HCT116 (cell line): ENCODE measurements around the gene CPTP. TPM values are rescaled to one million over a fixed set of nuclear protein-coding genes. Genes with fewer than 3 reads are reported as not detected.

Source experiments
- ATAC-seq: fragments of 200-7000 bp; cut with Tn5 transposase; 2 replicates; pipeline ENCODE4 v1.9.1; 2020; ENCODE audit warnings: mild to moderate bottlenecking, moderate library complexity
- BruUV-seq: library from RNA; stranded (reverse); fragments of 400-500 nt; replicated peaks from 2 replicates; lab custom pipeline; 2021; lab: Mats Ljungman, UMichigan
- CTCF ChIA-PET: fragments of 300-600 bp; sonication (Branson Sonifier 250); formaldehyde crosslinking; loops from one replicate; lab custom pipeline; 2021; ENCODE audit warnings: antibody characterized with exemption; lab: Charles Lee
- POLR2A ChIA-PET: fragments of 300-600, 350-600 bp; sonication (Branson Sonifier 250); formaldehyde crosslinking; loops from one replicate; lab custom pipeline; 2021; ENCODE audit warnings: antibody characterized with exemption; lab: Charles Lee
- RAD21 ChIA-PET, 2 experiments: fragments of 300-600 bp; sonication (Branson Sonifier 250); formaldehyde crosslinking; loops; one replicate each; lab custom pipeline; 2023; ENCODE audit warnings: low total read pairs in 2 of 2; ENCODE audit not compliant: uncharacterized antibody in 2 of 2, unreplicated experiment in 2 of 2, low non-redundant PET in 1 of 2; lab: Charles Lee
- DNase-seq: peaks from one replicate; pipeline ENCODE4 v3.0.0-alpha.2; 2010; ENCODE audit warnings: low read depth, low spot score
- H2AFZ ChIP-seq: fragments of 200-600 bp; shearing (Covaris generic), sonication (generic); 2 replicates; pipeline ENCODE4 v1.6.1; 2017; ENCODE audit warnings: low read depth, mixed run types, mixed read lengths, antibody characterized with exemption, low read length; ENCODE audit not compliant: poor library complexity, severe bottlenecking
- H3K27ac ChIP-seq: 2 replicates; pipeline ENCODE4 v1.5.1; 2012; ENCODE audit warnings: low read depth, low read length
- H3K27me3 ChIP-seq: fragments of 200-600 bp; sonication (generic); 2 replicates; pipeline ENCODE4 v1.6.1; 2016; ENCODE audit warnings: mixed run types, low read length, mixed read lengths; ENCODE audit not compliant: insufficient read depth
- H3K36me3 ChIP-seq, 2 experiments: fragments of 200-500 bp in 1 of 2; fragments of 200-600 bp in 1 of 2; sonication (Bioruptor generic) in 1 of 2; sonication (generic) in 1 of 2; 2 replicates each; pipeline versions ENCODE4 v1.5.1 to v1.6.1; 2014 to 2016; ENCODE audit warnings: low read length in 2 of 2, inconsistent platforms in 1 of 2, mixed read lengths in 1 of 2, mixed run types in 1 of 2; ENCODE audit not compliant: insufficient read depth in 2 of 2, control insufficient read depth in 1 of 2
- H3K4me1 ChIP-seq, 2 experiments: fragments of 200-600 bp in 1 of 2; sonication (generic) in 1 of 2; 2 replicates each; pipeline versions ENCODE4 v1.5.1 to v1.6.1; 2012 to 2017; ENCODE audit warnings: low read length in 2 of 2, inconsistent platforms in 1 of 2, mild to moderate bottlenecking in 1 of 2, mixed read lengths in 1 of 2, mixed run types in 1 of 2, moderate library complexity in 1 of 2; ENCODE audit not compliant: insufficient read depth in 2 of 2, control insufficient read depth in 1 of 2
- H3K4me2 ChIP-seq: fragments of 200-600 bp; sonication (generic); 2 replicates; pipeline ENCODE4 v1.6.1; 2017; ENCODE audit warnings: mixed run types, low read length, mixed read lengths
- H3K4me3 ChIP-seq, 2 experiments: fragments of 200-600 bp in 1 of 2; sonication (generic) in 1 of 2; replicated peaks in 1 of 2; 2 replicates each; pipeline ENCODE4 v1.5.1; 2011 to 2016; ENCODE audit warnings: low read length in 2 of 2, control low read depth in 1 of 2, low read depth in 1 of 2, mild to moderate bottlenecking in 1 of 2, mixed read lengths in 1 of 2, mixed run types in 1 of 2
- H3K79me2 ChIP-seq: fragments of 200-600 bp; sonication (generic); 2 replicates; pipeline ENCODE4 v1.6.1; 2017; ENCODE audit warnings: mild to moderate bottlenecking, mixed run types, low read length, moderate library complexity, mixed read lengths; ENCODE audit not compliant: insufficient read depth
- H3K9ac ChIP-seq: fragments of 200-600 bp; sonication (generic); 2 replicates; pipeline ENCODE4 v1.6.1; 2016; ENCODE audit warnings: low read length, mixed read lengths
- H3K9me2 ChIP-seq: fragments of 200-600 bp; sonication (generic), shearing (Covaris generic); 2 replicates; pipeline ENCODE4 v1.6.1; 2017; ENCODE audit warnings: mixed run types, mild to moderate bottlenecking, moderate library complexity; ENCODE audit not compliant: insufficient read depth
- H3K9me3 ChIP-seq, 2 experiments: fragments of 200-500 bp in 1 of 2; fragments of 200-600 bp in 1 of 2; sonication (Bioruptor generic) in 1 of 2; sonication (generic) in 1 of 2; 2 replicates each; pipeline ENCODE4 v1.6.1; 2014 to 2017; ENCODE audit warnings: low read length in 2 of 2, mixed read lengths in 2 of 2, inconsistent platforms in 1 of 2, low read depth in 1 of 2, mild to moderate bottlenecking in 1 of 2, mixed run types in 1 of 2, moderate library complexity in 1 of 2; ENCODE audit not compliant: control insufficient read depth in 1 of 2, insufficient read depth in 1 of 2
- H4K20me1 ChIP-seq: fragments of 200-600 bp; sonication (generic), shearing (Covaris generic); 2 replicates; pipeline ENCODE4 v1.6.1; 2017; ENCODE audit warnings: mixed run types, mild to moderate bottlenecking, moderate library complexity; ENCODE audit not compliant: insufficient read depth
- CBX3 ChIP-seq: IDR thresholded peaks from 2 replicates; pipeline ENCODE4 v1.6.1; 2012; ENCODE audit warnings: low read depth
- EZH2phosphoT487 ChIP-seq: fragments of 200-600 bp; IDR thresholded peaks from 2 replicates; pipeline ENCODE4 v1.6.1; 2018; ENCODE audit warnings: antibody characterized with exemption, borderline replicate concordance
- FOSL1 ChIP-seq: IDR thresholded peaks from 2 replicates; pipeline ENCODE4 v1.6.1; 2012; ENCODE audit warnings: low read depth
- SP1 ChIP-seq: IDR thresholded peaks from 2 replicates; pipeline ENCODE4 v1.6.1; 2012; ENCODE audit warnings: low read depth
- YY1 ChIP-seq: IDR thresholded peaks from 2 replicates; pipeline ENCODE4 v1.6.1; 2011; ENCODE audit warnings: low read length, low read depth, moderate library complexity, mild to moderate bottlenecking; ENCODE audit not compliant: insufficient replicate concordance; ENCODE audit errors: extremely low read depth
- ZFX ChIP-seq: fragments of 450-650 bp; IDR thresholded peaks from 2 replicates; pipeline ENCODE4 v1.6.1; 2017
- ZNF274 ChIP-seq: fragments of 200-500 bp; sonication (Bioruptor generic); IDR thresholded peaks from 2 replicates; pipeline ENCODE4 v1.6.1; 2014; ENCODE audit warnings: mild to moderate bottlenecking, low read depth, low read length, inconsistent platforms
- intact Hi-C: fragments of 100-400 bp; cut with micrococcal nuclease; formaldehyde crosslinking; loops from 2 replicates; pipeline ENCODE4 v1.10.0; 2022
- total RNA-seq: library from RNA; stranded (reverse); gene quantifications from one replicate; pipeline ENCODE4 v1.2.1, GENCODE V29; 2021; ENCODE audit not compliant: unreplicated experiment
- TF ChIP-seq, protein P1 (sequence below), 3 experiments: fragments of 200-600 bp in 1 of 3; sonication (generic) in 1 of 3; IDR thresholded peaks in 2 of 3; conservative IDR thresholded peaks in 1 of 3; 2 replicates each; pipeline ENCODE4 v1.5.1; 2012 to 2017; ENCODE audit warnings: low read depth in 2 of 3, low read length in 2 of 3, antibody characterized with exemption in 1 of 3, borderline replicate concordance in 1 of 3, control low read depth in 1 of 3, mild to moderate bottlenecking in 1 of 3, mixed read lengths in 1 of 3, mixed run types in 1 of 3, moderate library complexity in 1 of 3; ENCODE audit not compliant: insufficient read depth in 1 of 3
- TF ChIP-seq, protein P2 (sequence below): IDR thresholded peaks from 2 replicates; pipeline ENCODE4 v1.6.1; 2012

CPTP gene
- total RNA-seq, 1 experiment from 2014 or later = 16.3 TPM

DNA sequence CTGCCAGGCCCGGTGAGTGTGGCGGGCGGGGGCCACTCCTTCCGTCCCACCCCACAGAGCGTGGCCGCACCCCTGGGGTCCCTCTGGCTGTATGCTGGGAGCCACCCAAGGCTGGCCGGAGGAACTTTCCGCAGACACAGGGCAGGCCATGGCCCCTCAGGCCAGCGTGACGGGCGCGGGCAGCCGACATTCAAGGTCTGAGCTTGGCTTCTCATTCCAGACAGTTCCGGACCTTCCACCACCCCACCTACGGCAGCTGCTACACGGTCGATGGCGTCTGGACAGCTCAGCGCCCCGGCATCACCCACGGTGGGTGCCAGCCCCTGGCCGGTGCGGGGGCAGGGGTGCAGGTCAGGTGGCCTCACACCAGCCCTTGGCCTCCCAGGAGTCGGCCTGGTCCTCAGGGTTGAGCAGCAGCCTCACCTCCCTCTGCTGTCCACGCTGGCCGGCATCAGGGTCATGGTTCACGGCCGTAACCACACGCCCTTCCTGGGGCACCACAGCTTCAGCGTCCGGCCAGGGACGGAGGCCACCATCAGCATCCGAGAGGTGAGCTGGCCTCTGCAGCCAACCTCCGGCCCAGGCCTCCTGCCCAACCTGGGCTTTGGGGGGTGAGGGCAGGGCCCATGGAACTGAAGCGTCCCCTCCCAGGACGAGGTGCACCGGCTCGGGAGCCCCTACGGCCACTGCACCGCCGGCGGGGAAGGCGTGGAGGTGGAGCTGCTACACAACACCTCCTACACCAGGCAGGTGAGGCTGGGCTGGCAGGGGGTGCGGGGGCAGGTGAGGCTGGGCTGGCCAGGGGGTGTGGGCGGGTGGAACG is 37.1 kb upstream of the CPTP start:
- H3K36me3 ChIP-seq = no peaks in the 10 kb centered on the region
- H2AFZ ChIP-seq = no peak overlapping the region
- intact Hi-C loops = no loop called here
- no peak for ATAC-seq
- H3K27me3 ChIP-seq = no peaks in the 10 kb centered on the region
- RAD21 ChIA-PET = no interaction called here
- TF ChIP-seq FOSL1 (no peak), EZH2phosphoT487 (no peak), CBX3 (no peak), ZFX (no peak), ZNF274 (no peak), SP1 (no peak), YY1 (no peak)
- TF ChIP-seq, protein P1, sequence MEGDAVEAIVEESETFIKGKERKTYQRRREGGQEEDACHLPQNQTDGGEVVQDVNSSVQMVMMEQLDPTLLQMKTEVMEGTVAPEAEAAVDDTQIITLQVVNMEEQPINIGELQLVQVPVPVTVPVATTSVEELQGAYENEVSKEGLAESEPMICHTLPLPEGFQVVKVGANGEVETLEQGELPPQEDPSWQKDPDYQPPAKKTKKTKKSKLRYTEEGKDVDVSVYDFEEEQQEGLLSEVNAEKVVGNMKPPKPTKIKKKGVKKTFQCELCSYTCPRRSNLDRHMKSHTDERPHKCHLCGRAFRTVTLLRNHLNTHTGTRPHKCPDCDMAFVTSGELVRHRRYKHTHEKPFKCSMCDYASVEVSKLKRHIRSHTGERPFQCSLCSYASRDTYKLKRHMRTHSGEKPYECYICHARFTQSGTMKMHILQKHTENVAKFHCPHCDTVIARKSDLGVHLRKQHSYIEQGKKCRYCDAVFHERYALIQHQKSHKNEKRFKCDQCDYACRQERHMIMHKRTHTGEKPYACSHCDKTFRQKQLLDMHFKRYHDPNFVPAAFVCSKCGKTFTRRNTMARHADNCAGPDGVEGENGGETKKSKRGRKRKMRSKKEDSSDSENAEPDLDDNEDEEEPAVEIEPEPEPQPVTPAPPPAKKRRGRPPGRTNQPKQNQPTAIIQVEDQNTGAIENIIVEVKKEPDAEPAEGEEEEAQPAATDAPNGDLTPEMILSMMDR (IDR thresholded peaks at IDR 0.05 in 2 of 3, conservative IDR thresholded peaks at IDR 0.05 in 1 of 3; ENCODE audit: borderline replicate concordance in 1 of 3, insufficient read depth in 1 of 3, low read depth in 2 of 3, low read length in 2 of 3) = no peak
- TF ChIP-seq, protein P2, sequence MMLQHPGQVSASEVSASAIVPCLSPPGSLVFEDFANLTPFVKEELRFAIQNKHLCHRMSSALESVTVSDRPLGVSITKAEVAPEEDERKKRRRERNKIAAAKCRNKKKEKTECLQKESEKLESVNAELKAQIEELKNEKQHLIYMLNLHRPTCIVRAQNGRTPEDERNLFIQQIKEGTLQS = no peak
- CTCF ChIA-PET = no interaction called here
- H3K4me1 ChIP-seq = peaks cover 14 to 36% of the 10 kb centered on the region in 2 experiments
- no peaks in the 10 kb centered on the region for H3K79me2 ChIP-seq
- no peaks in the 10 kb centered on the region for H3K9me3 ChIP-seq
- H3K4me3 ChIP-seq = no peak overlapping the region
- H3K9ac ChIP-seq = no peak overlapping the region
- no TSS peak for BruUV-seq
- no peak for DNase-seq
- H3K27ac ChIP-seq = no peak overlapping the region; the same call in 1 of the 2 replicates
- no peaks in the 10 kb centered on the region for H3K9me2 ChIP-seq
- H4K20me1 ChIP-seq = no peaks in the 10 kb centered on the region
- POLR2A ChIA-PET = no interaction called here
- no peak overlapping the region for H3K4me2 ChIP-seq
